BLaER1 (cell line): ENCODE results near the gene LSM12.
A peak's percentile ranks its signal among the peaks of the same experiment; 100 is the strongest.

Experiments
- H3K27ac ChIP-seq: shearing (Covaris generic); formaldehyde crosslinking; 2 replicates; pipeline ENCODE4 v1.8.1; 2022
- H3K27me3 ChIP-seq: shearing (Covaris generic); formaldehyde crosslinking; 2 replicates; pipeline ENCODE4 v1.8.1; 2022
- H3K36me3 ChIP-seq: shearing (Covaris generic); formaldehyde crosslinking; 2 replicates; pipeline ENCODE4 v1.8.1; 2022
- H3K4me1 ChIP-seq: shearing (Covaris generic); formaldehyde crosslinking; 2 replicates; pipeline ENCODE4 v1.8.1; 2022
- H3K4me2 ChIP-seq: shearing (Covaris generic); formaldehyde crosslinking; 2 replicates; pipeline ENCODE4 v1.8.1; 2022
- H3K4me3 ChIP-seq: shearing (Covaris generic); formaldehyde crosslinking; 2 replicates; pipeline ENCODE4 v1.8.1; 2022
- H3K9ac ChIP-seq: shearing (Covaris generic); formaldehyde crosslinking; 2 replicates; pipeline ENCODE4 v1.8.1; 2022
- H3K9me3 ChIP-seq: shearing (Covaris generic); formaldehyde crosslinking; 2 replicates; pipeline ENCODE4 v1.8.1; 2022
- H4K20me1 ChIP-seq: shearing (Covaris generic); formaldehyde crosslinking; 2 replicates; pipeline ENCODE4 v1.8.1; 2022
- Cebpa-rat ChIP-seq: shearing (Covaris generic); IDR thresholded peaks from 2 replicates; pipeline ENCODE4 v1.8.1; 2022

The LSM12 gene

DNA sequence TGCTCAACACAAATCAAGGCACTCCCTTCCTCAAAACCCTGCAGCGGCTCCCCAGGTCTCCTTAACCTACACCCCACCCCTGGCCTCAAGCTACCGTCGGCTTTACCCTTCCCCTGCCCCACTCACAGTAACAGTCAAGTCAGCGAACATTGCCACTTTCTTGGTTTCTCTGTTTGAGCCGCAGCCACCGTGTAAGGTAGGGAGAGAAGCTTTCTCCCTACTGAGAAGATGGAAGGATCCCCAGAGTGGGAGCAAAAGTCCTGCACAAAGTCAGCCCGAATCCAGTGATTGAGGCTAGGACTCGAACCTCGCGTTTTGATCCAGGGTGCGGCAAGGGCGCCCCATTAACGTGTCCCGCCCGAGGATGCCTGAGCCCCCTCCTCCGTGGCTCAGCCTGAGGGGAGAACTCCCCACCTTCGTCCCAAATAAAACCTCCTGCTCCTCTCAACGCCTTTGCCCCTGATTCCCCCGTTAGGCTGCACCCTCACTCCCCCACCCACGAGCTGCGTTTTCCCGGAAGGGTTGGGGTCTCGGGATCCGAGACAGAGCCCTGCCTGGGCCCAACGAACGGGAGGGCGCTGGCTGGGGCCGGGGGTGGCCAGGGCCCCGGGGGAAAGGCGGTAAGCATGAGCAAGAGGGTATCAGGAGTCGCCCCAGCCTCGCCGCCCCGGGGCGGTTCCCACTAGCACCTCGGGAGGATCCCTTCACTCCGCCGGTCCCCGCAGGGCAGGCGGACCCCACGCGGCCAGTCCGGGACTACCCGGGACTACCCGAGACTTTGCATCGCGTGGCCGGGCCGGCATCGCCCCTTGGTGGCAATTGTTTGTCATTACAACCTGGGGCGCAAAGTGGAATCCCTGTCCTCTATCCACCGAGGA lies 72.0 kb downstream of the LSM12 start:
- Histone ChIP-seq H3K4me3 (peak overlapping the region; percentile 44; the same call in 1 of the 2 replicates), H3K27ac (no peak overlapping the region), H4K20me1 (no peaks in the 10 kb centered on the region), H3K36me3 (no peaks in the 10 kb centered on the region), H3K9me3 (no peaks in the 10 kb centered on the region), H3K9ac (peak overlapping the region; percentile 25; the same call in 1 of the 2 replicates), H3K4me1 (no peaks in the 10 kb centered on the region), H3K27me3 (peaks cover 23% of the 10 kb centered on the region), H3K4me2 (peak overlapping the region; percentile 60)
- no peak for TF ChIP-seq Cebpa-rat

DNA sequence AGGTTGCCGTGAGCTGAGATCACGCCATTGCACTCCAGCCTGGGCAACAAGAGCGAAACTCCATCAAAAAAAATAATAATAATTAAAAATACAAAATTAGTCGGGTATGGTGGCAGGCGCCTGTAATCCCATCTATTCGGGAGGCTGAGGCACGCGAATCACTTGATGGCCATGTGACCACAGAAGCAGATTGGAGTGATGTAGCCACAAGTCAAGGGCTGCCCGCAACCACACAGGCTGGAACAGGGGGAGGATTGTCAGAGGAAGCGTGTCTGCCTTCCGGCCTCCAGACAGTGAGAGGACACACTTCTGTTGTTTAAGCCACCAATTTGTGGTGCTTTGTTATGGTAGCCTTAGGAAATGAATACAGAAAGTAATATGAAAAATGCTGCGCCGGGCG lies 73.8 kb downstream of the LSM12 start:
- Histone ChIP-seq H3K27me3 (peaks cover 23% of the 10 kb centered on the region), H3K4me1 (no peaks in the 10 kb centered on the region), H3K36me3 (no peaks in the 10 kb centered on the region), H3K27ac (no peak overlapping the region), H3K4me3 (no peak overlapping the region), H4K20me1 (no peaks in the 10 kb centered on the region), H3K4me2 (no peak overlapping the region), H3K9me3 (no peaks in the 10 kb centered on the region), H3K9ac (no peak overlapping the region)
- no peak for TF ChIP-seq Cebpa-rat

DNA sequence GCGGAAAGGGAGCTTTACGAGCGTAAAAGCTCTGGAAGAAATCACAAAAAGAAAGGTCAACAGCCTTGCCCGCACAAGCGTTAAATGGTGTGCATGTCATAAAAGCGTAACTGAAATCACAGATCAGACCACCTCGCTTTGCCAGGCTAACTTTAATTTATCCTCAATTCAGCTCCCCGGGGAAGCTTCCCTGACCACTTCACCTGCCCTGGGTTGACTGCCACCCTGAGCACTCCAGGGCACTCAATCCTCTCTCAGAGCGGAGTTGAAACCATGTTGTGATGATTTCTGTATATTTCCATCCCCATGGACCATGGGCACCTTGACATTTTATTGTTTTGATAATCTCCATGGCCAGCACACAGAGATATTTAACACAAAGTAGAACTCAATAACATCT lies 78.2 kb downstream of the LSM12 start:
- Histone ChIP-seq H3K9ac (no peak overlapping the region), H3K9me3 (no peaks in the 10 kb centered on the region), H3K4me3 (no peak overlapping the region), H3K36me3 (no peaks in the 10 kb centered on the region), H4K20me1 (no peaks in the 10 kb centered on the region), H3K4me2 (no peak overlapping the region), H3K27me3 (peaks cover 21% of the 10 kb centered on the region), H3K27ac (no peak overlapping the region), H3K4me1 (0 out of 2 replicates have a peak, but pooled peaks cover 8% of the 10 kb centered on the region)
- TF ChIP-seq Cebpa-rat = no peak

DNA sequence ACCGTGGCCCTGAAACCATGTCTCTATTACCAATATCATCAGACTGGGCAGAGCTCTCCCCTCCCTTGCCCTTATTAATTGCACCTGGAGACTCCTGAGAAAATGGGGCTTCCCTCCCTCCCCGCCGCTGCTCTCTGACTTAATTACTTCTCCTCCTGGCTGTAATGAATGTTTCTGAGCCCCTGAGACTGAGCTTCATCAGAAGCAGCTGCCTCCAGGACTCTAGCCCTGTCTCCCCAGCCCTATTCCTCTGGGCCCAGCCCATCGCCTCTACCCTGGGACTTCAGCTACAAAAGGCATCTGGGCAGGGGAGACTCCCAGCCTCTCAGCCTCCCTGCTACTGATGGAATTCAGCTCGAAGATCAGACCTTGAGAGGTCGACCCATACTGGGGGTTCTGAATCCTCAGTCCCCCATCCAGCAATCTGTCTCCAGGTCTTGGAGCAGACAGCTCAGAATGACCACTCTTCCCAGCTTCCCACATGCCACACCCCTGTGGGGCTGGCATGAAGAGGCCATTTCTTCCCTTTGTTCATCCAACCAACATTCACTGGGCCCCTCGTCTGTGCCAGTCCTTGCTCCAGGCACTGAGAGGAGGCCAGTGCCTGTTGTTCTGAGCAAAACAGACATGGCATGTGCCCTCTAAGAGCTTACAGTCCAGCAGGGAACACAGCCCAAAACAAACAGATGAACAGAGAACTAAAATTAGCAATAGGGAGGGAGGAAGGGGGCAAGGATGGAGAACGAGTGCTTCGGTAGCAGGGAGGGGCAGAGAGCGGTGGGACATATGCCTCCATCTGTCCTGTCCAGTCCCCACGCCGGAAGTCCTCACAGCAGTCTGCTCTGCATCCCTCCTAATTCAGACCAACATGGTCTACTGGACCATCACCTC lies 79.1 kb downstream of the LSM12 start:
- H3K4me1 ChIP-seq = 0 out of 2 replicates have a peak, but pooled peaks cover 8% of the 10 kb centered on the region
- no peak for TF ChIP-seq Cebpa-rat
- H3K27ac ChIP-seq = no peak overlapping the region
- no peaks in the 10 kb centered on the region for H4K20me1 ChIP-seq
- H3K9me3 ChIP-seq = no peaks in the 10 kb centered on the region
- no peaks in the 10 kb centered on the region for H3K36me3 ChIP-seq
- H3K4me2 ChIP-seq = no peak overlapping the region
- no peak overlapping the region for H3K9ac ChIP-seq
- no peak overlapping the region for H3K4me3 ChIP-seq
- H3K27me3 ChIP-seq = peaks cover 30% of the 10 kb centered on the region

DNA sequence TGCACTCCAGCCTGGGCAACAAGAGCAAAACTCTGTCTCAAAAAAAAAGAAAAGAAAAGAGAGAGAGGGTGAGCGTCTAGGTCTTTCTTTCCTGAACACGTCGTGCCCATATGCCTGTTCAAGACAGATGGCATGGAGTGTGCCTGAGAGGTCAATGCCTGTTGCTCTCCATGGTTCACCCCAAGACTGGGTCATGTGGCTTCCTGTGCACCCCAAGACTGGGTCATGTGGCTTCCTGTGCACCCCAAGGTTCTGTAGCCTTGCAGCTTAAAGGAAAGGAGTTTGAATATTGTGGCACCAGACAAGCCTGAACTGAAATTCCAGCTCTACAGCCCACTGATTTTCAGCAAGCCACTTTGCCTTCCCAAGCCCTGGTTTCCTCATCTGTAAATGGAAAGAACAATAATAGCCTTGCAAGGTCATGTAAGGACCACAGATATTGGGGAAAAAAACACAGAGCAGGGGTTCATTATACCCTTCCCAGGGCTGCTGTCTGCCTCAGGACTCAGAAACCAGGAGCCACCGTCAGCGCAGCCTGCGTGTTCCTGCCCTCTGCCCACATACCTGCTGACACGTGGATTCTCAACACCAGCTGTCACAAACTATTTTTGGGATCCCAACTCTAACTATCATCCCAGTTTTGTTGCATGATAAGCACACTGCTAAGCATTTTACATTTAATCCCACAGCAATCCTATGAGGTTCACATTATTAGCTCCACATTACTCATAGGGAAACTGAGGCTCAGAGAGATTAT lies 80.1 kb downstream of the LSM12 start:
- H3K9me3 ChIP-seq = no peaks in the 10 kb centered on the region
- no peak overlapping the region for H3K4me2 ChIP-seq
- H3K27me3 ChIP-seq = peaks cover 34% of the 10 kb centered on the region
- no peak overlapping the region for H3K27ac ChIP-seq
- no peaks in the 10 kb centered on the region for H3K36me3 ChIP-seq
- H3K4me1 ChIP-seq = 0 out of 2 replicates have a peak, but pooled peaks cover 8% of the 10 kb centered on the region
- no peaks in the 10 kb centered on the region for H4K20me1 ChIP-seq
- TF ChIP-seq Cebpa-rat = no peak
- H3K9ac ChIP-seq = no peak overlapping the region
- no peak overlapping the region for H3K4me3 ChIP-seq

DNA sequence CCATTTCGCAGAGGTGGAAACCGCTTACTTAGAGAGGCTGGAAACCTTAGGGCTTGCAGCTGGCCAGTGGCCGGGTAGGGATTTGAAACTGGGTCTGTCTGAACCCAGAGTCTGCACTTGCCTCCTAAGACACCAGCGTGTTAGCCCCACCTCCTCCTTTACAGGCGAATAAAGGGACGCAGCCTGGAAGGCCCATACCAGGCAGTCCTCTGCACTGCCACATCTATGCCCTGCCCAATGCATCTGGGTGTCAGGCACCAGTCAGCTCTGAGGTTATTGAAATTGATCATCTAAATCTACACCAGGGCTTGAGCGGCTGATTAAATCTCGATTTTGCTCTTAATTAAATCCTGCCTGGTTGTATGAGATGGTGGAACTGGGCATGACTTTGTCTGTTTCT lies 82.0 kb downstream of the LSM12 start:
- peaks cover 34% of the 10 kb centered on the region for H3K27me3 ChIP-seq
- TF ChIP-seq Cebpa-rat = no peak
- H3K36me3 ChIP-seq = no peaks in the 10 kb centered on the region
- H4K20me1 ChIP-seq = no peaks in the 10 kb centered on the region
- no peak overlapping the region for H3K4me3 ChIP-seq
- 0 out of 2 replicates have a peak, but pooled peaks cover 8% of the 10 kb centered on the region for H3K4me1 ChIP-seq
- no peak overlapping the region for H3K27ac ChIP-seq
- no peaks in the 10 kb centered on the region for H3K9me3 ChIP-seq
- no peak overlapping the region for H3K4me2 ChIP-seq
- no peak overlapping the region for H3K9ac ChIP-seq
